Small intestine (tissue), 7 donors: ENCODE measurements around the gene TP53BP2. TPM values are rescaled to one million over a fixed set of nuclear protein-coding genes. Genes with fewer than 3 reads are reported as not detected.
"Not testable (repeated sequence)": the region's sequence is repeated elsewhere in the genome, so short reads cannot be mapped to it uniquely, and the experiment has no call there.

Experiments
- DNase-seq, 2 donors: peaks; one replicate each; pipeline versions ENCODE4 v3.0.0 to v3.0.0-alpha.2; 2013
- FAIRE-seq: peaks from 2 replicates; lab custom pipeline; 2012; peaks lifted over from hg19 to GRCh38; lab: Jason Lieb, UNC
- H3K27ac ChIP-seq, 3 donors: one replicate each; pipeline ENCODE4 v1.5.1; 2013; ENCODE audit warnings: low read length in 2 of 3, mild to moderate bottlenecking in 2 of 3, control low read depth in 1 of 3, inconsistent platforms in 1 of 3, low read depth in 1 of 3, moderate library complexity in 1 of 3
- H3K27me3 ChIP-seq, 3 donors: one replicate each; pipeline ENCODE4 v1.6.1; 2013; ENCODE audit warnings: low read length in 3 of 3, inconsistent platforms in 1 of 3; ENCODE audit not compliant: control insufficient read depth in 3 of 3, insufficient read depth in 3 of 3
- H3K36me3 ChIP-seq, 3 donors: one replicate each; pipeline ENCODE4 v1.6.1; 2013; ENCODE audit warnings: low read length in 3 of 3, inconsistent platforms in 1 of 3, low read depth in 1 of 3, mild to moderate bottlenecking in 1 of 3, moderate library complexity in 1 of 3; ENCODE audit not compliant: control insufficient read depth in 3 of 3, insufficient read depth in 2 of 3
- H3K4me1 ChIP-seq, 3 donors: one replicate each; pipeline ENCODE4 v1.6.1; 2013; ENCODE audit warnings: low read length in 2 of 3, inconsistent platforms in 1 of 3, low read depth in 1 of 3, mild to moderate bottlenecking in 1 of 3, moderate library complexity in 1 of 3; ENCODE audit not compliant: control insufficient read depth in 3 of 3, insufficient read depth in 2 of 3
- H3K4me3 ChIP-seq, 3 donors: one replicate each; pipeline ENCODE4 v1.5.1; 2013; ENCODE audit warnings: low read length in 3 of 3, control low read depth in 1 of 3, inconsistent platforms in 1 of 3, low read depth in 1 of 3, mild to moderate bottlenecking in 1 of 3, moderate library complexity in 1 of 3
- H3K9me3 ChIP-seq, 2 donors: one replicate each; pipeline ENCODE4 v1.6.1; 2013; ENCODE audit warnings: low read depth in 1 of 2, low read length in 1 of 2; ENCODE audit not compliant: control insufficient read depth in 2 of 2, insufficient read depth in 1 of 2
- WGBS, 3 donors: extraction: QIAGEN DNeasy Blood & Tissue Kit; methylation state at CpG; one replicate each; pipeline ENCODE4 v1.1.7; 2013; 5-methylcytosine and 5-hydroxymethylcytosine counted together
- polyA plus RNA-seq, 4 donors: library from polyadenylated mRNA; stranded (reverse) in 3 of 4; unstranded in 1 of 4; fragments of 200-250 nt in 3 of 4; fragments of 120-200 nt in 1 of 4; gene quantifications; one replicate each; pipeline versions ENCODE4 v1.2.1 to v1.2.3, GENCODE V29; 2013
- donor health status: healthy with polysubstance abuse.
- donor health status: control.
- donor health status: control.
- donor health status: Bipolar disorder and iron deficiency.
- donor health status: healthy.

The TP53BP2 gene
- polyA plus RNA-seq, 4 donors = 10.8 to 25.2 (median 11.4) TPM

DNA sequence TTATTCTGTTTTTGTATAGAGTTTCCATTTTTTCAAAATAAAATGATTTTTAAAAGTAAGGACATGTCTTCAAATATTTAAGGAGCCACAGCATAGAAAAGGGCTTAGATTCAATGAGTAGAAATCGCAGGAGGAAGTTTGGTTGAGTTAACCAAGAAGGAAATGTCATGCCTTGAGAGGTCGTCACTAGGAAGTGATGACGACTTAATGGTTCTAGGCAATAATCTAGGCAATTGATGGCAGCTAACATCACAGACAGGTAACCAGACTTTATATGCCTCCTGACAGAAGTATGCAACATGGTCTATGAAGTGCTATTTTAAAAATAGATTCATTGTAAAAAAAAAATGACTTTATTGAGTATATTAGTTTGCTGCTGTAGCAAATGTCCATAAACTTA is 32.1 kb upstream of the TP53BP2 start:
- Histone ChIP-seq H3K4me3 (no peak overlapping the region), H3K4me1 (no peaks in the 10 kb centered on the region), H3K27ac (no peak overlapping the region), H3K36me3 (no peaks in the 10 kb centered on the region), H3K9me3 (peaks cover 0 to 10% of the 10 kb centered on the region in 2 donors), H3K27me3 (peaks cover 0 to 2% (median 0%) of the 10 kb centered on the region in 3 donors)
- WGBS, 3 donors = 58 to 66% (median 60%) methylated on average over 3 of the region's 3 CpGs
- FAIRE-seq = no peak
- no peak for DNase-seq

DNA sequence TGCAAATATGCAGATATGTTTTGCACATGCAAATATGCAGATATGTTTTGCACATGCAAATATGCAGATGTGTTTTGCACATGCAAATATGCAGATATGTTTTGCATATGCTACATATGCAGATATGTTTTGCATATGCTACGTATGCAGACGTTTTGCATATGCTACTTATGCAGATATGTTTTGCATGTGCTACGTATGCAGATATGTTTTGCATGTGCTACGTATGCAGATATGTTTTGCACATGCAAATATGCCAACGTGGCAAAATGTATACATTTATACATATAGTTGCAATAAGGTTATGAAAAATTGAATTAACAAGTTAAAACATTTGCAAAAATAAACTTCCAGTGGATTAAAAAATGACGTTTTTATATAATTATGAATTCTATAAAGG is 30.8 kb upstream of the TP53BP2 start:
- Histone ChIP-seq H3K27ac (no peak overlapping the region), H3K4me3 (no peak overlapping the region), H3K4me1 (no peaks in the 10 kb centered on the region), H3K9me3 (peaks cover 0 to 10% of the 10 kb centered on the region in 2 donors), H3K36me3 (no peaks in the 10 kb centered on the region), H3K27me3 (peaks cover 0 to 2% (median 0%) of the 10 kb centered on the region in 3 donors)
- 68 to 77% (median 74%) methylated on average over 6 of the region's 6 CpGs for WGBS, 3 donors
- DNase-seq (no peak), FAIRE-seq (no peak)

DNA sequence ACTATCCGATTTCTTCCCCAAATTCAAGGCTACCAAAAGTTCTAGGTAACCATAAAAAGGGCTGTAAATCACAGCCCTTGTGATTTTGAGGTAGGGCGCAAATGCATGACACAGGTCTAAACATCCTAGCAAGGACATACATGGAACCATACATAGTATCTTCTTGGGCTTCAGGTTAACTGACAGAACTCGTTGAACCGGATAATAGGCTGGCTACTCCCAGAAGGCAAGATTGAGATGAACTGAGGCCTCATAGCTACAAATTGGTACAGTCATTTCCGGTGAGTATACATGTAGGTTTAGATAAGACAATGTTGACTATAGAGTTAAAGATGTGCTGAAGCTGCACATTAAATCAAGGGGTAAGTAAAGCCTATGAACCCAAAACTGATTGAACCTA is 27.3 kb upstream of the TP53BP2 start:
- WGBS, 3 donors = 75 to 83% (median 83%) methylated on average over 5 of the region's 5 CpGs
- FAIRE-seq (no peak), DNase-seq (no peak)
- H3K9me3 ChIP-seq = peaks cover 0 to 6% of the 10 kb centered on the region in 2 donors
- H3K27ac ChIP-seq = no peak overlapping the region
- H3K4me3 ChIP-seq = no peak overlapping the region
- H3K36me3 ChIP-seq = no peaks in the 10 kb centered on the region
- H3K4me1 ChIP-seq = no peaks in the 10 kb centered on the region
- H3K27me3 ChIP-seq = no peaks in the 10 kb centered on the region

DNA sequence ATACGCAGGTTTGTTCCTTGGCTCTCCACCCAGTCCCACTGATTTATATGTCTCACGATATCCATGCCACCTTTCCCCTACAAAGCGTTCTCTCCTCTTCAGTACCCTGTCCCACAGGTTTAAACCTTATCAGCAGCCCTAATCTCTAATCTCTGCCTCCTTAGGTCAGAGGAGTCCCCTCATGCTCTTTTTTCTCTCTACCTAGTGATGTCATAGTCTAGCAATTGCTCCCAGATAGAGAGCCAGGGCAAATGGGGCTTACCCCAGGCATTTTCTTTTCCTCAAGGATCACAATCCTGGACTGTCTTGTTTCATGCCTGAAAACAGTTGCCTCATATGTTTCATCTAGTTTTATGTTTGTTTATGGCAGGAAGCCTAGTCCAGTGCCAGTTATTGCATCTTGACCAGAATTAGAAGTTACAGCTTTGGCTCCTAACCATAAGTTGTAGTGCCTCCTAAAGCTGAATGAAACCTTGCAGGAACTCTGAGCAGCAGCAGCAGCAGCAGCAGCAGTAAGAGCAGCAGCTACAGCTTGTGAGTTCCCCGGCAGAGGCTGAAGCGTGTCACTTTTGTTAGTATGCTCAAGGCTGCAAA is 26.7 kb upstream of the TP53BP2 start:
- DNase-seq (no peak), FAIRE-seq (no peak)
- 82 to 91% (median 83%) methylated on average over 5 of the region's 5 CpGs for WGBS, 3 donors
- Histone ChIP-seq H3K4me3 (no peak overlapping the region), H3K4me1 (no peaks in the 10 kb centered on the region), H3K36me3 (no peaks in the 10 kb centered on the region), H3K27ac (no peak overlapping the region), H3K27me3 (no peaks in the 10 kb centered on the region), H3K9me3 (peaks cover 0 to 6% of the 10 kb centered on the region in 2 donors)

DNA sequence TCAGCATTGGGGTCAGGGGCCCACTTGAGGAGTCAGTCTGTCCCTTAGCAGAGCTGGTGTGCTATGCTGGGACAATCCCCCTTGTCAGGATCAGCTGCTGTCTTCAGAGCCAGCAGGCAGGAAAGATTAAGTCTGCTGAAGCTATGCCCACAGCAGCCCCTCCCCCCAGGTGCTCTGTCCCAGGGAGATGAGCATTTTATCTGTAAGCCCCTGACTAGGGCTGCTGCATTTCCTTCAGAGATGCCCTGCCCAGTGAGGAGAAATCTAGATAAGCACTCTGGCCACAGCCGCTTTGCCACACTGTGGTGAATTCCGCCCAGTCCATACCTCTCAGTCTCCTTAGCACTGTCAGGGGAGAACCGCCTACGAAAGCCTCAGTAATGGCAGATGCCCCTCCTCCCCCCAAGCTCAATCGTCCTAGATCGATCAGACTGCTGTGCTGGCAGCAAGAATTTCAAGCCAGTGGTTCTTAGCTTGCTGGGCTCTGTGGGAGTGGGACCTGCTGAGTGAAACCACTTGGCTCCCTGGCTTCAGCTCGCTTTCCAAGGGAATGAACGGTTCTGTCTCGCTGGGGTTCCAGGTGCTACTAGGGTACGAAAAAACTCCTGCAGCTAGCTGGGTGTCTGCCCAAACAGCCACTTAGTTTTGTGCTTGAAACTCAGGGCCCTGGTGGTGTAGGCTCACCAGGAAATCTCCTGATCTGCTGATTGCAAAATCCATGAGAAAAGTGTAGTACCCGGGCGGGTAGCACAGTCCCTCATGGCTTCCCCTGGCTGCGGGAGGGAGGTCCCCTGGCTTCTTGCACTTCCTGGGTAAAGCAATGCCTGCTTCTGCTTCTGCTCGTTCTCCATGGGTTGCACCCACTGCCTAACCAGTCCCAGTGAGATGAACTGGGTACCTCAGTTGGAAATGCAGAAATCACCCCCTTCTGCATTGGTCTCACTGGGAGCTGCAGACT is 25.1 kb upstream of the TP53BP2 start:
- H3K27me3 ChIP-seq = no peaks in the 10 kb centered on the region
- FAIRE-seq (no peak), DNase-seq (no peak)
- no peaks in the 10 kb centered on the region for H3K36me3 ChIP-seq
- 71 to 77% (median 74%) methylated on average over 14 of the region's 14 CpGs for WGBS, 3 donors
- H3K4me1 ChIP-seq = no peaks in the 10 kb centered on the region
- no peak overlapping the region for H3K4me3 ChIP-seq
- peaks cover 0 to 2% of the 10 kb centered on the region in 2 donors for H3K9me3 ChIP-seq
- H3K27ac ChIP-seq = no peak overlapping the region

DNA sequence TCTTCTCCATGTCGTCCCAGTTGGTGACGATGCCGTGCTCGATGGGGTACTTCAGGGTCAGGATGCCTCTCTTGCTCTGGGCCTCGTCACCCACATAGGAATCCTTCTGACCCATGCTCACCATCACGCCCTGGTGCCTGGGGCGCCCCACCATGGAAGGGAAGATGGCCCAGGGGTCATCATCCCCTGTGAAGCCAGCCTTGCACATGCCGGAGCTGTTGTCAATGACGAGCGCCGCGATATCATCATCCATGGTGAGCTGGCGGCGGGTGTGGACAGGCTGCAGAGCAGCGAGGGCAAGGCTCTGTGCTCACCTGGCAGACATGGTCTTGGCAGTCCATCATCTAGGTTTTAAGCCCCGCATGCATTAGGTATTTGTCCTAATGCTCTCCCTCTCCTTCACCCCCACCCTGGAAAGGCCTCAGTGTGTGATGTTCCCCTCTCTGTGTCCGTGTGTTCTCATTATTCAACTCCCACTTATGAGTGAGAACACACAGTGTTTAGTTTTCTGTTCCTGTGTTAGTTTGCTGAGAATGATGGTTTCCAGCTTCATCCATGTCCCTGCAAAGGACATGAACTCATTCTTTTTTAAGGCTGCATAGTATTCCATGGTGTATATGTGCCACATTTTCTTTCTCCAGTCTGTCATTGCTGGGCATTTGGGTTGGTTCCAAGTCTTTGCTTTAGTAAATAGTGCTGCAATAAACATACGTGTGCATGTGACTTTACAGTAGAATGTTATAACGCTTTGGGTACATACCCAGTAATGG is 19.0 kb upstream of the TP53BP2 start:
- DNase-seq, H3K4me1 ChIP-seq, H3K27ac ChIP-seq, FAIRE-seq, H3K27me3 ChIP-seq, H3K9me3 ChIP-seq, H3K4me3 ChIP-seq, H3K36me3 ChIP-seq: not testable (repeated sequence)
- 93 to 96% (median 96%) methylated on average over 19 of the region's 19 CpGs for WGBS, 3 donors

DNA sequence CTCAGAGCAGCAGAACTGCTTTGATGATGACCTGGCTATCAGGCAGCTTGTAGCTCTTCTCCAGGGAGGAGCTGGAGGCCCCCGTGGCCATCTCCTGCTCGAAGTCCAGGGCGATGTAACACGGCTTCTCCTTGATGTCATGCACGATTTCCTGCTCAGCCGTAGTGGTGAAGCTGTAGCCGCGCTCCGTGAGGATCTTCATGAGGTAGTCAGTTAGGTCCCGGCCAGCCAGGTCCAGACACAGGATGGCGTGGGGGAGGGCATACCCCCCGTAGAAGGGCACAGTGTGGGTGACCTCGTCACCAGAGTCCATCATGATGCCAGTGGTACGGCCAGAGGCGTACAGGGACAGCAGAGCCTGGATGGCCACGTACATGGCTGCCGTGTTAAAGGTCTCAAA is 18.3 kb upstream of the TP53BP2 start:
- Histone ChIP-seq H3K27ac (no peak overlapping the region), H3K4me1 (no peaks in the 10 kb centered on the region), H3K36me3 (no peaks in the 10 kb centered on the region), H3K27me3 (peaks cover 0 to 2% (median 0%) of the 10 kb centered on the region in 3 donors), H3K9me3 (peaks cover 0 to 4% of the 10 kb centered on the region in 2 donors), H3K4me3 (no peak overlapping the region)
- no peak for DNase-seq
- no peak for FAIRE-seq
- WGBS, 3 donors = 92 to 95% (median 92%) methylated on average over 16 to 17 of the region's 17 CpGs

DNA sequence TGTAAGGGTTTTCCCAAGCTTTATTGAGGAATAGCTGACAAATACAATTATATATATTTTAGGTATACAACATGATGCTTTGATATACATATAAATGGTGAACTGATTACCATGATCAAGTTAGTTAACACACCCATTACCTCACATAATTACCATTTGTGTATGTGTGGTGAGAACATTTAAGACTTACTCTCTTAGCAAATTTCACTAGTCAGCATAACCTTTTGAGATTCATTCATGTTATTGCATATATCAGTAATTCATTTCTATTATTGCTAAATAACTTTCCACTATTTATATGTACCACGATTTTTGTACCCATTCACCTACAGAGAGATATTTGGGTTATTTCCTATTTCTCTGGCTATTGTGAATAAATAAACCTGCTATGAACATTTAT is 16.2 kb upstream of the TP53BP2 start:
- Histone ChIP-seq H3K4me3 (no peak overlapping the region), H3K4me1 (no peaks in the 10 kb centered on the region), H3K27me3 (peaks cover 0 to 5% (median 0%) of the 10 kb centered on the region in 3 donors), H3K36me3 (no peaks in the 10 kb centered on the region), H3K27ac (no peak overlapping the region), H3K9me3 (peaks cover 0 to 4% of the 10 kb centered on the region in 2 donors)
- FAIRE-seq (no peak), DNase-seq (no peak)
- 78 to 88% (median 86%) methylated on average over 1 of the region's 1 CpG for WGBS, 3 donors
